Mesenchymal stem cell (in vitro differentiated cells and primary cell): ENCODE results near the gene GET4.
A peak's percentile ranks its signal among the peaks of the same experiment; 100 is the strongest.

Experiments
- DNase-seq: peaks from one replicate; pipeline ENCODE4 v3.0.0-alpha.2; 2013
- H2AFZ ChIP-seq: one replicate; pipeline ENCODE4 v1.6.1; 2013; ENCODE audit warnings: low read depth, mild to moderate bottlenecking, control low read depth, inconsistent platforms, low read length, moderate library complexity
- H2AK5ac ChIP-seq: 2 replicates; pipeline ENCODE4 v1.6.1; 2013; ENCODE audit warnings: low read length, moderate library complexity, mild to moderate bottlenecking, inconsistent platforms; ENCODE audit not compliant: severe bottlenecking
- H2BK120ac ChIP-seq: one replicate; pipeline ENCODE4 v1.6.1; 2013; ENCODE audit warnings: low read depth, mild to moderate bottlenecking, inconsistent platforms, low read length, moderate library complexity
- H2BK12ac ChIP-seq, 2 experiments: one replicate each; pipeline ENCODE4 v1.6.1; 2013; ENCODE audit warnings: inconsistent platforms in 2 of 2, low read length in 2 of 2, mild to moderate bottlenecking in 2 of 2, moderate library complexity in 2 of 2, control low read depth in 1 of 2
- H2BK15ac ChIP-seq: one replicate; pipeline ENCODE4 v1.6.1; 2013; ENCODE audit warnings: mild to moderate bottlenecking, low read depth, inconsistent platforms; ENCODE audit not compliant: poor library complexity, severe bottlenecking
- H2BK5ac ChIP-seq: 2 replicates; pipeline ENCODE4 v1.6.1; 2013; ENCODE audit warnings: low read depth, mild to moderate bottlenecking, low read length, control low read depth, inconsistent platforms; ENCODE audit not compliant: poor library complexity, severe bottlenecking
- H3K14ac ChIP-seq, 2 experiments: one replicate each; pipeline ENCODE4 v1.6.1; 2013; ENCODE audit warnings: inconsistent platforms in 2 of 2, low read length in 2 of 2, control low read depth in 1 of 2, mild to moderate bottlenecking in 1 of 2, moderate library complexity in 1 of 2
- H3K18ac ChIP-seq, 2 experiments: one replicate each; pipeline ENCODE4 v1.6.1; 2013; ENCODE audit warnings: inconsistent platforms in 2 of 2, low read length in 2 of 2, control low read depth in 1 of 2, low read depth in 1 of 2, mild to moderate bottlenecking in 1 of 2
- H3K23ac ChIP-seq, 2 experiments: one replicate each; pipeline ENCODE4 v1.6.1; 2013; ENCODE audit warnings: inconsistent platforms in 2 of 2, low read length in 2 of 2, mild to moderate bottlenecking in 2 of 2, moderate library complexity in 2 of 2, control low read depth in 1 of 2
- H3K27ac ChIP-seq: 2 replicates; pipeline ENCODE4 v1.5.1; 2013; ENCODE audit warnings: mild to moderate bottlenecking, moderate library complexity, low read length, control low read depth, inconsistent platforms; ENCODE audit not compliant: poor library complexity, severe bottlenecking
- H3K27me3 ChIP-seq, 2 experiments: 2 replicates each; pipeline versions ENCODE4 v1.6.1 to v1.7.0; 2013; ENCODE audit warnings: low read length in 2 of 2, mild to moderate bottlenecking in 2 of 2, moderate library complexity in 2 of 2, control low read depth in 1 of 2, inconsistent platforms in 1 of 2; ENCODE audit not compliant: control insufficient read depth in 1 of 2, insufficient read depth in 1 of 2
- H3K36me3 ChIP-seq, 2 experiments: 2 replicates each; pipeline versions ENCODE4 v1.6.1 to v1.7.0; 2013; ENCODE audit warnings: low read length in 2 of 2, control low read depth in 1 of 2, inconsistent platforms in 1 of 2, low read depth in 1 of 2, mild to moderate bottlenecking in 1 of 2; ENCODE audit not compliant: insufficient read depth in 2 of 2, control insufficient read depth in 1 of 2
- H3K4ac ChIP-seq, 2 experiments: one replicate each; pipeline ENCODE4 v1.6.1; 2013; ENCODE audit warnings: inconsistent platforms in 2 of 2, low read length in 2 of 2, mild to moderate bottlenecking in 2 of 2, moderate library complexity in 2 of 2, control low read depth in 1 of 2, low read depth in 1 of 2
- H3K4me1 ChIP-seq: 2 replicates; pipeline ENCODE4 v1.6.1; 2013; ENCODE audit warnings: low read depth, low read length, control low read depth; ENCODE audit not compliant: control insufficient read depth, insufficient read depth
- H3K4me2 ChIP-seq: 2 replicates; pipeline ENCODE4 v1.6.1; 2013; ENCODE audit warnings: low read length, mild to moderate bottlenecking, inconsistent platforms; ENCODE audit not compliant: poor library complexity, severe bottlenecking
- H3K4me3 ChIP-seq, 2 experiments: 2 replicates each; pipeline versions ENCODE4 v1.5.1 to v1.7.0; 2013; ENCODE audit warnings: low read length in 2 of 2, mild to moderate bottlenecking in 2 of 2, control low read depth in 1 of 2, low read depth in 1 of 2; ENCODE audit not compliant: insufficient read depth in 1 of 2
- H3K79me1 ChIP-seq: replicated peaks from 2 replicates; pipeline ENCODE4 v1.6.1; 2013; ENCODE audit warnings: mild to moderate bottlenecking, control low read depth, low read length, inconsistent platforms; ENCODE audit not compliant: poor library complexity, severe bottlenecking
- H3K9ac ChIP-seq: 2 replicates; pipeline ENCODE4 v1.7.0; 2013; ENCODE audit warnings: mild to moderate bottlenecking, low read length, moderate library complexity
- H3K9me3 ChIP-seq: 2 replicates; pipeline ENCODE4 v1.7.0; 2013; ENCODE audit warnings: mild to moderate bottlenecking, low read length; ENCODE audit not compliant: control insufficient read depth
- H4K8ac ChIP-seq: one replicate; pipeline ENCODE4 v1.6.1; 2013; ENCODE audit warnings: inconsistent platforms, mild to moderate bottlenecking, low read length, moderate library complexity
- H4K91ac ChIP-seq: one replicate; pipeline ENCODE4 v1.6.1; 2013; ENCODE audit warnings: mild to moderate bottlenecking, low read length, inconsistent platforms
- WGBS: methylation state at CpG from one replicate; pipeline ENCODE4 v1.1.7; 2013; ENCODE audit warnings: mixed read lengths; 5-methylcytosine and 5-hydroxymethylcytosine counted together

Gene GET4

DNA sequence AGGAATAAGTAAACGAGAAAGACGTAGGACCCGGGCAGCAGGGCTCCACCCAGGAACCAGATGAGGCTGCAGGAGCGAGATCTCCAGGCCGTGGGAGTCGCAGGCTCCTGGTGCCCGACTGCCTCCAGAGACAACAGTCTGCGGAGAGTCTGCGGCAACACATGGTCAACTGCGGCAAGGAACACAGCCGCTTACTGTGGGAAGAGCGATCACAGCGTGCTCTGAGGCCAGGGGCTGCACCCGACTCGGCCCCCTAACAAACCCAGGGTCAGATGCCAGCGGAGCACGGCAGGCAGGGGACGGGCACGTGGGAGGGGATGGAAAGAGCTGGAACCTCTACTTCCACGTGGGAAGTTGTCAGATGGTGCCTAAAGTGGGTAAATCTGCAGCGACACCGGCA lies 26.6 kb downstream of the GET4 start:
- H3K27me3 ChIP-seq = peaks cover 23 to 32% of the 10 kb centered on the region in 2 experiments
- no peak overlapping the region for H2AFZ ChIP-seq
- no peaks in the 10 kb centered on the region for H3K9me3 ChIP-seq
- H3K23ac ChIP-seq = no peak overlapping the region
- no peak overlapping the region for H3K18ac ChIP-seq
- H2BK120ac ChIP-seq = no peak overlapping the region
- peaks cover 11% of the 10 kb centered on the region for H3K4me1 ChIP-seq
- no peak overlapping the region for H2BK5ac ChIP-seq
- no peak overlapping the region for H3K4me2 ChIP-seq
- DNase-seq = no peak
- no peak overlapping the region for H3K4ac ChIP-seq
- no peak overlapping the region for H2BK12ac ChIP-seq
- H3K4me3 ChIP-seq = no peak overlapping the region
- H3K14ac ChIP-seq = no peak overlapping the region
- H4K8ac ChIP-seq = no peak overlapping the region
- no peak overlapping the region for H4K91ac ChIP-seq
- H3K27ac ChIP-seq = no peak overlapping the region
- no peaks in the 10 kb centered on the region for H3K79me1 ChIP-seq
- 87% methylated on average over 22 of the region's 22 CpGs for WGBS
- no peak overlapping the region for H2BK15ac ChIP-seq
- no peak overlapping the region for H2AK5ac ChIP-seq
- peaks cover 0 to 16% of the 10 kb centered on the region in 2 experiments for H3K36me3 ChIP-seq
- H3K9ac ChIP-seq = no peak overlapping the region

DNA sequence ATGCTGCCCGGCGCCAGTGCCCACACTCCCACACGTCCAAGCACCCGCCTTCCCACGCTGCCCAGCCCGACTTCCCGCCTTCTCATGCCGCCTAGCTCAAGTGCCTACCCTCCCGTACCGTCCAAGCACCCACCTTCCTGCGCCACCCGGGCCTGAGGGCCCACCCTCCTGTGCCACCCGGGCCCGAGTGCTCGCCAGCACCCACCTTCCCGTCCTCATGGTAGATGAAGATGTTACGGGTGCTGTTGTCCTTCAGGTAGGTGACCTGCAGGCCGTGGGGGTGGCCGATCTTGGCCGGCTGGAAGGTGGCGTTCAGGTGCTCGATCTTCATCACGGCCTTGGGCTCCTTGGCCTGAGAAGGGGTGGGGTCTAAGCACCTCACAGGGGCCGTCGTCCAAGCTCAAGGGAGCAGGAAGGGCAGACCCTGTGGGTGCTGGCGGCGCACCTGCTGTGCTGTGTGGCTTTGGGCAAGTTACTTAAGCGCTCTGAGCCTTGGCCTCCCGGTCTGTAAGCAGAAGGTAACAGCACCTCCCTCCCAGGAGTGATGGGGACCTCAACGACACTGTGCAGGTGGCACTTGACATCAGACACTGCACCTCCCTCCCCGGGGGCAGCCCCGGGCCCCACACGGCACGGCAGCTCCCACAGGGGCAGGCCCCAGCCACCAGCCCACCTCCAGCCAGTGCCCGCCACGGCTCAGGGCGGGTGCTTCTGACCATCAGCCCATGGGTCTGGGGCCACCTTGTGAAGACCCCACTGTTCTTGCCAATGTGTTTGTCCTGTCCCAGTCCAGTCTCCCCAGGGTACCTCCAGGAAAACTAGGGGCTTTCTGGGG lies 27.8 kb downstream of the GET4 start:
- no peak overlapping the region for H2AK5ac ChIP-seq
- H2BK15ac ChIP-seq = peak overlapping the region; percentile 67
- peak overlapping the region; percentile 70 for H3K9ac ChIP-seq
- H2BK120ac ChIP-seq = peak overlapping the region; percentile 9
- no peak overlapping the region for H3K18ac ChIP-seq
- no peak overlapping the region for H2BK12ac ChIP-seq
- H3K9me3 ChIP-seq = no peaks in the 10 kb centered on the region
- peak overlapping the region; percentile 59 for H4K91ac ChIP-seq
- H3K4me1 ChIP-seq = peaks cover 14% of the 10 kb centered on the region
- H3K27me3 ChIP-seq = peaks cover 27 to 39% of the 10 kb centered on the region in 2 experiments
- peak overlapping the region in 1 of 2 experiments; percentile 9 for H3K4me3 ChIP-seq
- H3K36me3 ChIP-seq = peaks cover 0 to 5% of the 10 kb centered on the region in 2 experiments
- H3K27ac ChIP-seq = no peak overlapping the region
- H3K79me1 ChIP-seq = no peaks in the 10 kb centered on the region
- H3K14ac ChIP-seq = no peak overlapping the region
- H3K4ac ChIP-seq = no peak overlapping the region
- H3K23ac ChIP-seq = no peak overlapping the region
- no peak overlapping the region for H3K4me2 ChIP-seq
- no peak for DNase-seq
- WGBS = 90% methylated on average over 37 of the region's 37 CpGs
- H2BK5ac ChIP-seq = no peak overlapping the region
- no peak overlapping the region for H2AFZ ChIP-seq
- peak overlapping the region; percentile 17 for H4K8ac ChIP-seq

DNA sequence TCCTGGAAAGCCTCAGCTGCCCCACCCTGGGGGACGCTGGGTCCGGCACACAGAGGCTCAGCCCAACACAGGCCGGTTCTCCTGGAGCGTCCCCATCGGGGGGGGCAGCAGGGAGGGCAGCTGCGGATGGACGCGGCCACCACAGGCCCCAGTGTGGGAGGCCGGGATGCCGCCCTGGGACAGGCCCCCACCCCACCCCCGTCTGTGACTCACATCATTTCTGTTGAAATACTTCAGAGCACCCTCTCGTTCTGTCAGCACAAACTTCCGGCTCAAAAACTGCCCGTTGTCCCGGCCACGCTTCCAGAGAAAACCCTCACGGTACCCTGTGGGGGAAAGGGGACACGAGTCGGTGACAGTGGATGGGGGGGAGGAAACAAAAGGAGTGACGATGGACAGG lies 28.5 kb downstream of the GET4 start:
- Histone ChIP-seq H2AK5ac (no peak overlapping the region), H3K27me3 (peaks cover 32 to 45% of the 10 kb centered on the region in 2 experiments), H2BK15ac (peak overlapping the region; percentile 67), H2BK5ac (no peak overlapping the region), H2AFZ (no peak overlapping the region), H4K91ac (no peak overlapping the region), H3K4me2 (no peak overlapping the region), H3K23ac (no peak overlapping the region), H3K79me1 (no peaks in the 10 kb centered on the region), H3K14ac (no peak overlapping the region), H3K36me3 (peaks cover 0 to 4% of the 10 kb centered on the region in 2 experiments), H3K18ac (no peak overlapping the region), H3K27ac (no peak overlapping the region), H2BK120ac (no peak overlapping the region), H4K8ac (no peak overlapping the region), H3K9me3 (no peaks in the 10 kb centered on the region), H3K4me3 (peak overlapping the region in 1 of 2 experiments; percentile 18), H3K9ac (peak overlapping the region; percentile 70), H3K4ac (no peak overlapping the region), H2BK12ac (no peak overlapping the region), H3K4me1 (peaks cover 20% of the 10 kb centered on the region)
- 59% methylated on average over 15 of the region's 20 CpGs for WGBS
- peak; percentile 38 for DNase-seq

DNA sequence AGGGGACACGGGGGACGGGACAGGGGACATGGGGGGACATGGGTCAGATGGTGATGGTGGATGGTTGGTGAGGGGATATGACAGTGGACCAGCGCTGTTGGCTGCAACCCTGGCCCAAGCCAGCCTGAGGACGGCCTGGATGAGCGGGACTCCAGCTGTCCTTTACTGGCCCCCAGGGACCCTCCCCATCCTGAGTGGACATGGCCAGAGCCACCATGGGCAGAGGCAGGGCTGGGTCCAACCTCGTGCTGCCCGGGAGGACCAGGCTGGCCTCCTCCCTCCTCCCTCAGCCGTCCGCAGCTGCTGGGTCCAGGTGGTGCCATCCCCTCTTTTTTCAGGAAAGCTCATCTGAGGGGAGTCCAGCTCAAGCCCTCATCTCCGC lies 30.4 kb downstream of the GET4 start:
- H3K4me2 ChIP-seq = no peak overlapping the region
- H2BK12ac ChIP-seq = no peak overlapping the region
- no peak overlapping the region for H3K4ac ChIP-seq
- H3K36me3 ChIP-seq = peaks cover 0 to 4% of the 10 kb centered on the region in 2 experiments
- H3K23ac ChIP-seq = no peak overlapping the region
- H3K79me1 ChIP-seq = no peaks in the 10 kb centered on the region
- H2BK120ac ChIP-seq = no peak overlapping the region
- no peak overlapping the region for H3K14ac ChIP-seq
- 73% methylated on average over 8 of the region's 10 CpGs for WGBS
- H3K18ac ChIP-seq = no peak overlapping the region
- H3K27ac ChIP-seq = no peak overlapping the region
- no peak overlapping the region for H2BK15ac ChIP-seq
- H2AK5ac ChIP-seq = no peak overlapping the region
- peaks cover 39 to 53% of the 10 kb centered on the region in 2 experiments for H3K27me3 ChIP-seq
- H3K9me3 ChIP-seq = no peaks in the 10 kb centered on the region
- H4K91ac ChIP-seq = peak overlapping the region; percentile 43
- H3K9ac ChIP-seq = no peak overlapping the region
- H4K8ac ChIP-seq = no peak overlapping the region
- H3K4me3 ChIP-seq = no peak overlapping the region
- no peak for DNase-seq
- H2BK5ac ChIP-seq = no peak overlapping the region
- peaks cover 14% of the 10 kb centered on the region for H3K4me1 ChIP-seq
- H2AFZ ChIP-seq = no peak overlapping the region
